C1 segment of cervical spinal cord (tissue), 14 donors: ENCODE results near the gene TCF7.
A peak's percentile ranks its signal among the peaks of the same experiment; 100 is the strongest.
"Not testable (repeated sequence)": the region's sequence is repeated elsewhere in the genome, so short reads cannot be mapped to it uniquely, and the experiment has no call there.

Experiments
- DNase-seq, 14 donors: peaks; one replicate each; lab custom pipeline; 2025; lab: John Stamatoyannopoulos, UW

TCF7 gene

DNA sequence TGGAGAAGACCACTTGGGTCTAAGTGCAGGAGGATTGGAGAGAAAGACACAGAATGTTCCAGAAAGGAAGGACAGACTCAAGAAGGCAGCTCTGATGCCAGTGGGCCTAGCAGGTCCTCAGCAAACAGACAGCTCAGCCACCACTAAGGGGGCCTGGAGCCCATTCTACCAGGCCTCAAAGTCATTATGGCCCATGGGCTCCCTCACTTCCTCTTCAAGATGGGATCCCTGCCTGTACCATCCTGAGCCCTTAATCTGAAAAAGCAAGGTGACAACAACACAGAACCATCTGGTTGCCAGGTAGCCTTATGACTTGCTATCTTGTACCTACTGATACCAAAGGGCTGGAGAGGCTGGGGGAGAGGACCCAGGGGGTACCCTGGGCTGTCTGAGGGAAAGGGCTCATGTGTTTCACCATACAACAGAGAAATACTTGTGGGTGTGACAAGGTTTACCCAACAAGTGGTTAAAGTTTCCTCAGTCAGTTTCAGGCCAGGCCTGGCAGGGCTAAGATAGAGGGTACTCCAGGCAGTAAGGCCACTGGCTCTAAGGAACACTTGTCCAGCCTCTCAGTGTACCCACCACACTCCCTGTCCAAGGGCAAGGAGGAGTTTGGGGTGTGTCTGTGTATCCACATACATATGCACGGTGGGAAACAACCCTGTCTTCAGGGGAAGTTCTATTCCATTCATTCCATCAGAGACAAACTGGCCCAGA, 30.7 kb downstream of the TCF7 start:
- no peak for DNase-seq

- DNase-seq = peak in 12 of 14 donors; percentile 44 to 77 (median 61)
Observed at GRCh38 chr5:134145779-134146581, 31.5 kb downstream of the TCF7 start.

GRCh38 chr5:134146651-134147518, 32.4 kb downstream of the TCF7 start:
- DNase-seq = peak in 1 of 14 donors; percentile 25

DNA sequence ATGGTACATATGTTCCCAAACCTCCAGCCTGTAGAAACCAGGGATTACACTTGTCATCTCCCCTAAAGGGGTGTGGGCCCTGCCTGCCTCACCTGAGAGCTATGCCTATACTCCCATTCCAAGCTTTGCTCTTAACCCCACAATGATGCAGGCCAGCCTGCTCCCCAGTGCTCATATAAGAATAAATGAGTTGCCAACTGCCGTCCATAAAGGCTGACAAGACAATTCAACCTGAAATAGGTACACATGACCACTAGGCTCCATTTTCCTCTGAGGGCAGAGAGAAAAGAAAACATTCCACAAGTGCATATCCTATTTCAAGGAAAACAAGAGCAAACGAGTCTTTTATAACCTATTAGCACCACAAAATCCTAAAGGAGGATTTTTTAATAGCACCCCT, 33.8 kb downstream of the TCF7 start:
- DNase-seq = no peak

- DNase-seq = no peak
Observed at GRCh38 chr5:134148986-134149539, 34.6 kb downstream of the TCF7 start.

- no peak for DNase-seq
Observed at GRCh38 chr5:134149571-134150303, 35.3 kb downstream of the TCF7 start.

DNA sequence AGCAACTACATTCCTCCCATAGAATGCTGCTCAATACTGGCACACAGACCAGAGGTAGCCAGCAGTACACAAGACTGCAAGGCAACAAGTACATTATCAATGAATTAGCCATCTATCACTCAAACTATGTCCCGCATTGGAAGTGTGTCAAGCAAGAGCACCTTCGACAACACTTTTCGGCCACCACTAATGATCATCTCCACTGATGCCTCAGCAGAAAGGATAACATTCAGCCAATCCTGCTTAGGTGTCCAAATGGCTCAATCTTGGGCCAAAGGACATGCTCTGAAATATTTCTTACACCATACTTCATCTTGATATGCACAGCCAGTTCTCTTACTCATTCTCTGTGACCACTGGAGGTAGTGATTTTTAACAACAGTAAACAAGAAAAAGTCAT, 37.2 kb downstream of the TCF7 start:
- no peak for DNase-seq

DNA sequence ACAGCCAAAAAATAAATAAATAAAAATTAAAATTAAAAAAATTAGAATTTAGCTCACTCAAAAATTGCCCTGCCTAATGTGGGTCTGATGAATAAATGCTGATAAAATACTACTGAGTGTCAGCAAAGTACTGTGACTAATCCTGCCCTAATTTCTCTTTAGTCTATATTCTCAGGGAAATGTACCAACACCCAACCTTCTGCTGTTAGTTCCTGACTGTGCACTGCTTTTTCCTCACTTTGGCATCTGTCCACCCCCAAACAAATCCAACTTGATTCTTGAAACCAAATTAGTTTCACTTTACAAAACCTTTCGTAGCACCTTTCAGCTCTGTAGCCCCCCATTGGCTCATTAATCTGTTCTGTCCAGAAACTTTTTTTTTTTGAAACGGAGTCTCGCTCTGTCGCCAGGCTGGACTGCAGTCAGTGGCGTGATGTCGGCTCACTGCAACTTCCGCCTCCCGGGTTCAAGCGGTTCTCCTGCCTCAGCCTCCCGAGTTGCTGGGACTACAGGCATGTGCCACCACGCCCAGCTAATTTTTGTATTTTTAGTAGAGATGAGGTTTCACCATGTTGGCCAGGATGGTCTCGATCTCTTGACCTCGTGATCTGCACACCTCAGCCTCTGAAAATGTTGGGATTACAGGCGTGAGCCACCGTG, 37.8 kb downstream of the TCF7 start:
- DNase-seq = not testable (repeated sequence)

DNA sequence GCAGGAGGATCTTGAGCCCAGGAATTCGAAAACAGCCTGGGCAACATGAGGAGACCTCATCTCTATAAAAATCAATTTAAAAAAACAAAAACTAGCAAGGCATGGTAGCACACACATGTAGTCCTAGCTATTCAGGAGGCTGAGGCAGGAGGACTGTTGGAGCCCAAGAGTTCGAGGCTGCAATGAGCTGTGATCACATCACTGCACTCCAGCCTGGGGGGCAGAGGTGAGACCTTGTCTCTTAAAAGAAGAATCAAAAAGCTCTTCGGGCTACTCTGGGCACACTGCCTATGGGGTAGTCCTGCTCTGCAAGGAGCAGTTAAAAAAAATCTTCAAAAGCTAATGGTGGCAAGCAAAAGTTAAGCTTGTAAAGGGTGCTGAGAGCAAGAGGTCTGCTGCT, 38.8 kb downstream of the TCF7 start:
- no peak for DNase-seq

GRCh38 chr5:134153657-134154056, 39.2 kb downstream of the TCF7 start:
- no peak for DNase-seq

- no peak for DNase-seq
Observed at GRCh38 chr5:134161513-134162395, 47.3 kb downstream of the TCF7 start.

GRCh38 chr5:134162592-134162991, 48.1 kb downstream of the TCF7 start:
- DNase-seq = no peak

GRCh38 chr5:134171972-134172371, 57.5 kb downstream of the TCF7 start:
- DNase-seq = no peak

DNA sequence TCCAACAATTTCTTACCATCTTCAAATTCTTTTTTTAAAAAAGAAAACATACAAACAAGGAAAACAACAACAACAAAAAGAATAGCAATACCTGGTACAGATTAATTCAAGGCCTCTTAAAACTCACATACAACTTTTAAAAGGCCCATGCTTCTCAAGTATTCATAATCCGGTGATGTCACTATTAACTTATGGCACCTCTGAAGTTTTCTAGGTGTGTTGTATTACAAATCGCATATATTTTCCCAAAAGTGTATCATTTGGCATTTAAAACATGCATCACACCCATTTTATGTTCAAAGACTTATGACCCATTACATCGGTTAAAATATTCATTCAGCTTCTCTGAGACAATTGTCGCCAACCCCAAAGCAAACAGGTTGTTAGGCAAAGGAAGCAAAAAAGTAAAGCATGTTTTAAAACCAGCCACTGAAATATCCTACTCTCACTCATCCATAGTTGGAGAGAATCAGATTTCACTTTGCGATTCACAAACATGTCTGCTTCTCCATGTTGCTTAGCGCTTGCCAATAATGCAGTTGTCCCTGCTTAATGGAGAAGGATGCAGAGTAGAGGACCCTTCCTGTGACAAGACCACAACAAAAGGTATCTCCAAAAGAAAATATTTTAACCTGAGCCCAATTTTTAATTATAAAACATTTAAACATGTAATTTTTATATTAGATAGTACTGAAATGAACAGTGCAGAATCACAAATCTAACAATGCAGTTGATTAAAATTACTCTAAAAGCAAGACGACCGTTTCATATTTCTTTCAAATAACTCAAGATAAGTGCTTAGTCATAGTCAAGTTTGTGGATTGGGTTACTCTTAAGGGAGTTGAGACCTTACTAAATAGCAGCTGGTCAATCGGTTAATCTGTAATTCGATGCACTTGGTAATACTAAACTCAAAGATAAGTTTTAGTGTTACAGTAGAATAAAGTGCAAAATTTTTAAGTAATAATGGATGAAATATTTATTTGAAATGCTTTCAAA, 60.7 kb downstream of the TCF7 start:
- no peak for DNase-seq

GRCh38 chr5:134175921-134176510, 61.5 kb downstream of the TCF7 start:
- DNase-seq = peak in 1 of 14 donors; percentile 36

DNA sequence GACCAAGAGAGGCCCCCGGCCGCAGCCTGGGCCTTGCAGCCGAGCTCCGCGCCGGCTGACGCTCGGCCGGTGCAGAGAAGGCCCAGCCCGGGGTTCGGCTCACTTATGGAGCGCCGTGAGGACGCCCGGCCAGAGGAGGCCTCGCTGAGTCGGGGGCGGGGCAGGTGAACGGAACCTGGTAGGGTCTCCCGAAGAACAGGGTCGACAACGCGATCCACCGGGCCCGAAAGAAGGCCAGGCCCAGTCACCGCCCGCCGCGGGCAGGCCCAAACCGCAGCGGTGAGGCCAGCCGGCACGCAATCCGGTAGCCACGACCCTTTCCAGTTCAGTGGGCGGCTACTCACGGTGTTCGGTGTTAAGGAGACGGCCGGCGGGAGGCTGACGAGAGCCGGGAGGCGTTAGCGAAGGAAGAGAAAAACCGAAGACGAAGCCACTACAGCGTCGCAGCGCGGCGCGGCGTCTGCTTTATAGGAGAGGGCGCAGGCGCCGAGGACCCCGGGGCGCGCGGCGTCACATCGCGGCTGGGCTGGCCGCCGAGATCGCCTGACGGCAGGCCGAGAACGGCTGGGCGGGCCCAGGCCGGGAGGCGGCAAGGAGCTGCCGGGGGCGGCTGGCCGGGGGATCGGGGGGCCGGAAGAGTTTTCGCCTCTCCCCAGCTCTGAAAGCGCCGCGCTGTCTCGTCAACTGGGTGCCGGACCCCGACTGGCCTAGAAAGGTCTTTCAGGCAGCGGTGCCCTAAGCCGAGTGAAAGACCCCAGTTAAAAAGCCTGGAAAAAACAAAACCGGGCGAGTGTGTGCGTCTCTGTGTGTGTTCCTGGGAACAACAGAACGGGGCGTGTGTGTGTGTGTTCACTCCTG, 62.3 kb downstream of the TCF7 start, which contains the start of gene SKP1:
Gene SKP1, minus strand, starts transcription at position 440 of the 858 bp plus-strand sequence. CDS start 2,928 bp downstream, outside the sequence.
- DNase-seq = peak; percentile 27 to 90 (median 78)
